ENCODE measurements around the gene CRYBG2. TPM values are rescaled to one million over a fixed set of nuclear protein-coding genes. Genes with fewer than 3 reads are reported as not detected.

The CRYBG2 gene
- polyA plus RNA-seq, 10 donors: 0.05 to 2.8 (median 1.2) TPM; not detected in 6

DNA sequence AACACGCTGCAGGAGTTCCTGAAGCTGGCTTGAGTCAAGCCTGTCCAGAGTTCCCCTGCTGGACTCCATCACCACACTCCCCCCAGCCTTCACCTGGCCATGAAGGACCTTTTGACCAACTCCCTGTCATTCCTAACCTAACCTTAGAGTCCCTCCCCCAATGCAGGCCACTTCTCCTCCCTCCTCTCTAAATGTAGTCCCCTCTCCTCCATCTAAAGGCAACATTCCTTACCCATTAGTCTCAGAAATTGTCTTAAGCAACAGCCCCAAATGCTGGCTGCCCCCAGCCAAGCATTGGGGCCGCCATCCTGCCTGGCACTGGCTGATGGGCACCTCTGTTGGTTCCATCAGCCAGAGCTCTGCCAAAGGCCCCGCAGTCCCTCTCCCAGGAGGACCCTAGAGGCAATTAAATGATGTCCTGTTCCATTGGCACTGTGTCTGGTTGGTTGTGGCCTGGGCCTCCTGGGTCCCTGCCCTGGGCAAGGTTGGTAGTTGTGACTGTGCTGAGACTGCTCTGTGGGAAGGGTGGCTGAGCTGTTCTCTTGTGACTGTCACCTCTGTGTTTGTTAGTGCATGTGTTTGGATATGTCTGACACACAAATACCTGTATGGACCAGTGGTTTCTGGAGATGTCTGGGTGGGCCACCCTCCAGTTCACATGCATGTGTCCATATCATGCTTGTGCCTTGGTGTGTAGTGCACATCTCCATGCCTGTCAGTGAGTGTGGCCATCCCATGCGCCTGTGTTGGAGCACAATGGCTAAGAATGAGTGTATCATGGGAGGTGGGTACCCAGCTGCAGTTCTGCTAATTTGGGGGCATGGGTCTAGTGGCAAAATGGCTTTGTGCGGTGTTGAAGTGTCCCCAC, 72.6 kb downstream of the CRYBG2 start:
- DNase-seq: no peak

DNA sequence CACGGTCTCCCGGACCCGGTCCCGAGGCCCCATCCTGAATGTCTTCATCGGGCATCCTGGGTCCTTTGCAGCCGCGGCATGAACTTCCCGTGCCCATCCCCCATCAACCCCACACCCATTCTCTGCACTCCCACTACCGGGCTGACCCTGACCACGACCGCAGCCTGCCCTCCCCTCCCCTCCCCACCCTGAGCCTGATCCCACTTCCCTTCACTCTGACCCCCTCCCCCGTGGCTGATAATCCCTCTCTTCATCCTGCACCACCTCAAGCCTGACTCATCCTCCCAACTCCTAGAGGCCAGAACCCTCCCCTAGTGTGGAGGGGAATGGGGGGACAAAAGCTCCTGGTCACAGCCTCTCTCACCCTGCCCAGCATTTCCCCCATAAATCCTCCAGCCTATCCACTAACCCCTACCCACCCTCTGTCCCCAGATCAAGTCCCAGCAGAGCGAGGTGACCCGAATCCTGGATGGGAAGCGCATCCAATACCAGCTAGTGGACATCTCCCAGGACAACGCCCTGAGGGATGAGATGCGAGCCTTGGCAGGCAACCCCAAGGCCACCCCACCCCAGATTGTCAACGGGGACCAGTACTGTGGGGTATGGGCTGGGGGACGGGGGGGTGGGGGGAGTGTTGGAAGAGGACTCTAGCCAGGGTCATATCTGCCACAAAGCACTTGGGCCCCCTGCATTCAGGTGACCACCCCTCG, 73.4 kb downstream of the CRYBG2 start:
- peak in 1 of 3 donors; percentile 44 for DNase-seq

DNA sequence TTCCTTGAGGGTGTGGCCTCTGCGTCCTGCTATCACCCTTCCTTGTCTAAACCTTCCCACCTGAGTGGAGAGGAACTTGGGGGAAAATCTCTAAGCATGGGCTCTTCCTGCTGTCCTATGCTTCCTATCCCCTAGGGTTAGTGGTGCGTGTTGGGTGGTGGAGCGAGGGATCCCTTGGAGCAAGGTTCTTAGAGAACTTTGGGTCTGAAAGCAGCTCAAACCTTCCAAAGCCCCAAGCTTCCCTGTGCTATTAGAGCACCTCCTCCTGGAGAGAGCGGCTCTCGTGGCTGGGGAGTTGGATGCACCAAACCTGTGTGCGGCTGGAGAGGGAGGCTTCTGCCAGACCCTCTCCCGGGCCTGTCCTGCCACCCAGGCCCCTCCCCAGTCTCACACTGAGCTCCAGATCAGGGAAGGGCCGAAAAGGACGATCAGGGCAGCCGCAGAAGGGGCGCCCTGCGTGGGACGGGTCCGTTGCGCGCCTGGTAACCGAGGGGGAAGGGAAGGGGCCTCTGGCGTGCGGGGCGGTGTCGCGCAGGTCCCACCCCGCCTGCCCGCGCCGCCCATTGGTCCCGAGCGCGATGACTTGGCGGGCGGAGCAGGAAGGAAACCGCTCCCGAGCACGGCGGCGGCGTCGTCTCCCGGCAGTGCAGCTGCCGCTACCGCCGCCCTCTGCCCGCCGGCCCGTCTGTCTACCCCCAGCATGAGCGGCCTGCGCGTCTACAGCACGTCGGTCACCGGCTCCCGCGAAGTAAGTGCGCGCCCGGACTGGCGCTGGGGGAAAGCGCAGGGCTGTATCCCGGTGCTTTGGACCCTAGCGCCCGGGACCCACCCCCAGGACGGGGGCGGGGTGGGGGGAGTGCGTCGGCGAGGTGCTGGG, 74.2 kb downstream of the CRYBG2 start, which contains the start of gene SH3BGRL3:
SH3BGRL3 (plus strand) TSS at position 631 of the 877 bp plus-strand sequence; CDS start at position 701, 70 bp downstream.
- peak; percentile 80 to 96 (median 90) for DNase-seq

DNA sequence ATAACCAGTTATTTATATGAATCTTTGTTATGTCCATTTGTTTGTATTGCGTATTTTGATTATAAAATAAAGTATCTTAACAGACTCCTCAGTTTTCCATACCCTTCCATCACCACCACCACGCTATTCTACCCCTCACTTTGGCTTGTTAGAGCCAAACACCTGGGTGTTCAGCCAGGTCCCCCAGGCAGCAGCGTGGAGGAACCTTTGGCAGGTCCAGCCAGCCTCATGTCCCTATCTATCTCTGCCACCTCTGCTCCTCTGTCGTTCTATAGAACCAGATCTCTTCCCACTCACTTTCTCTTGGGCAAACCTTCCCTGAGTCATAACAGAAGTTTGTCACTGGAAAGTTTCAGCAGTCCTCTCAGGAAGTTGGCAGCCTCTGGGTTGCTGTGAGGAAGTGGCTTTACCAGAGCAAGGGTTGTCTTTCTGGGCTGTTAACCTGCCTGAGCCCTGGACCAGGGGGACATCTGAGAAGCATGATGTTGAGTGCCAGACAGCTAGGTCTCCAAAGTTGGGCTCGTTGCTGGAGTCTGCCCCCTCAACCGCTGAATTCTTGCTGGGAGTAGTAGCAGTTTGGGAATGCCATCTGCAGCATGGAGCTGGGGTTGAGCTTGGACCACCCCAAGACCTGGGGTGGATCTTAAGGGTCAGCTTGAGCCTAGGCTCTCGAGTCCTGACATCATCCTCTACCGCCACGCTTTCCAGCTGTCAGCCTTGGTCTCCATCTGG, 75.0 kb downstream of the CRYBG2 start:
- peak in 1 of 3 donors; percentile 49 for DNase-seq

DNA sequence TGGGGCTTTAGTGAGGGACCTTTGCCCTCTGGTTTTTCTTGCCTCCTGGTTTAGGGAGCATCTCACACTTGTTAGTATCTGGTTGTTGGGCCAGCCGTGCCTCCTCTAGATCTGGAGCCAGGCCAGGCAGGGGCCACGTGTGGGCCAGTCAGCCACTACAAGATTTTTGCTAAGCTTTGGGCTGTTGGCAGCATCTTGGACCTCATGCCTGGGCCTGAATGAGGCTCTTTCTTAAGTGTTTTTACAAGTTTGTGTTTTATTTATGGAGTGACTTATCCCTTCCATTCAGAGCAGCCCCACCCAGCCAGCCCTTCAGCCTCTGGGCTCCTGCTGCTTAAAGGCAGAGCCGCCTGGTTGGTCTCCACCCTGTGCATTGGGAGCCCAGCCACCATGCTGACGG, 75.6 kb downstream of the CRYBG2 start:
- no peak for DNase-seq

DNA sequence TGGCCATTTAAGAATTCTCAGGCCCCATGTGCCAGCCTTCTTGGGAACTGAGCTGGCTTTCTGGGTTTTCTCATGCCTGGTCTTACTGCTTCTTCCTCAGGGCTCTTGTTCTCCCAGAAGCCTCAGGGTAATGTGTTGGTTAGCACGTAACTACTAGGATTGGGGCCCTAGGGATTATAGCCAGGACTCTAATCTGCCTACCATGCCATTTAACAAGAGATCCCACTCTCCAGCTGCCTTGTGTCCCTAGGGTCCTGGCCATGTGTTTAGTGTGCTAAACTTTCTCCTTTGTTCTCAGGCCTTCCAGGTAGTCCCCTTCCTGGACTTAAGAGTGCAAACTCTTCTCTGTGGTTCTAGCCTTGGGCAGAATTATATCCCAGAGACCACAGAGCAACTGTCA, 76.2 kb downstream of the CRYBG2 start:
- DNase-seq: no peak

DNA sequence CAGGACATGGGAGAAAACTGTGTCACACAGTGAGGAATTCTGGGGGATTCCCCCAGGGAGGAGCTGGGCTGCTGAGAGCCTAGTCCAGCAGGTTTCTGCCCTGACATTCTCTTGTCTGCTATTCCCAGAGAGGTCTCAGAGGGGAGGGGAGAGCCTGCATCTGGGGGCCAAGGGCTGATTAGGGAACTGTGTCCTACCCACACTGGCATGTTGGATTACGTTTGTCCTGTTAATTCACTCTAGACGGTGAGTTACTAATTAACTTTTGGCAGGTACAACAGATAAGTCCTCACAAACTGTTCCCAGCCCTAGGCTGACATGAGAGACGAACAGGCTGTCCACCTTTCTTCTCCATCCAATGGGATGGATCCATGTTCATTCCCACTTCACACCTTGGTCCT, 76.7 kb downstream of the CRYBG2 start:
- DNase-seq: no peak

DNA sequence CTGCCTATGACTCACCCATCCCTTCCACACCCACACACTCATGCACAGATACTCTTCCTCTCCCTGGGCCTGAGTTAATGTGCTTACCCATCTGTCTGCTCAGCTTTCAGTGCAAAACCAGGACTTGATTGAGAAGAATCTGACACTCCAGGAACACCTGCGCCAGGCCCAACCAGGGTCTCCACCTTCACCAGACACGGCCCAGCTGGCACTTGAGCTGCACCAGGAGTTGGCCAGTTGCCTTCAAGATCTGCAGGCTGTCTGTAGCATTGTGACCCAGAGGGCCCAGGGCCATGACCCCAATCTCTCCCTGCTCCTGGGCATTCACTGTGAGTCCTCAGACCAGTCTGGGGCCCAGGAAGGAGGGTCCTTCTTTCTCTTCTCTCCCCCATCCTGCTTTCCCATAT, 77.5 kb downstream of the CRYBG2 start:
- no peak for DNase-seq

DNA sequence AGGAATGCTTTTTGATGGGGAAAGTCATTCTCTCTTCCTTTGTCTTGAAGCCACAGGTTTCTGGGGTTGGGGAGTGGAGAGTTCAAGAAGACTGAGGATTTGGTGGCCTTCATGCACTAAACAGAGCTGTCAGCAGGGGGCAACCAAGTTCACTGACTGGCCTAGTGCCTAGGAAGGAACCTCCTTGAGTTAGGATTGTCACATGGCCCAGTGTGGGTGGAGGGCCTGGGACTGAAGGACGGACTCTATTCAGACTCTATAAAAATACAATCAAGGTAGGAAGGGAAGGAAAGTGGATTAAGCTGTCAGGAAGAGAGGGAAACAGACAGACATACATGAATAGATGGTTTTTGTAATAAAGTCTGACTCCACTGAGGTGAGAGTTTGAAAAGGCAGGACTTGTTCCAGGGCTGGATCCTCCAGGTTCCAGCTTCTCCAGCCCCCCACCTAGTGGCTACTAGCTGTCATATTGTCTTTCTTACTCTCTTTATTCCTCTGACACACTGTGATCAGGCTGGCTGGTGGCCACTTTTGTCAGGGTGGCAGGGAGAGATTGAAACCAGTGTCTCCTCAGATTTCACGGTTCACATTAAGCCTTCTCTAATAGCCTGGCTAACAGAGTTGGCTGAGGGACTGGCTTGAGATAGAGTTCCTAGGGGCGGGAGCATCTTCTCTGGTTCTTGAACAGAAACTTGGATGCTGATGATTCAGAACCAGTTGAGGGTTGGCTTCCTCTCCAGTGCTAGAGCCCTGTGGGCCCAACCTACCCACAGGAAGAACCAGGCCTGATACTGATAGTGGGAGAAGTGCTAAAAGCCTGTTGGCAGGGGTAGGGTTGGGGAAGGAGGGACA, 78.1 kb downstream of the CRYBG2 start:
- DNase-seq: peak; percentile 84 to 92 (median 87)

DNA sequence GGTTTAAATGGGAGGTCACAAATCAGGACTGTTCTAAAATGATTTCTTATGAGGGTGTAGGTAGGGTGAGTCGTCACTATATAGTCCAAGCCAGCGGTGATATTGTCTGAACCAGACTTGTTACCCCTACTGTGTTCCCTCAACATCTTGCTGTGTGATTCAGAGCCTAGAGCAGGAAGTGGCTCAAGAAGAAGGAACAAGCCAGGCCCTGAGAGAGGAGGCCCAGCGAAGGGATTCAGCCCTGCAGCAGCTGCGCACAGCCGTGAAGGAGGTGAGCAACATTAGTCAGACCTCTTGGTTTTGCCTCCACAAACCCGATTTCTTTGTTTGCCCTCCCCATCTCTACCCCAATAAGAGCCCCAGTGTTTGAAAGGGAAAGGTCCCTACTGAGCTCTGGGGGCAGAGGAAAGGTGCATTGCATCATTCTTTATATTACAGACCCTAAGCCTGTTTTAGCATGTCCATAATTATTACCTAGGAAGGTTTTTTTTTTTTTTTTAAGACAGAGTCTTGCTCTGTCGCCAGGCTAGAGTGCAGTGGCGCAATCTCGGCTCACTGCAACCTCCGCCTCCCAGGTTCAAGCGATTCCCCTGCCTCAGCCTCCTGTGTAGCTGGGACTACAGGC, 79.0 kb downstream of the CRYBG2 start:
- DNase-seq: no peak

Other genes starting within 250 kb of the CRYBG2 start
- 1 to 10 TPM; 5.9 to 8.8 (median 6.8) TPM for gene PDIK1L, start 242.3 kb downstream of the CRYBG2 start, polyA plus RNA-seq (ENCODE audit: insufficient read length in 10 of 10)
- gene FAM110D, start 195.1 kb downstream of the CRYBG2 start, polyA plus RNA-seq (ENCODE audit: insufficient read length in 10 of 10): 1 to 10 TPM in 1 of 10 donors, under 1 TPM in 9; 0.47 to 1.4 (median 0.75) TPM
- gene C1orf232, start 185.2 kb downstream of the CRYBG2 start, polyA plus RNA-seq (ENCODE audit: insufficient read length in 10 of 10): not detected
- gene ZNF593, start 184.2 kb downstream of the CRYBG2 start, polyA plus RNA-seq (ENCODE audit: insufficient read length in 10 of 10): 10 to 100 TPM; 10.3 to 21.7 (median 16.6) TPM
- gene ZNF593OS, start 182.3 kb downstream of the CRYBG2 start, polyA plus RNA-seq (ENCODE audit: insufficient read length in 10 of 10): 1 to 10 TPM in 8 of 10 donors, under 1 TPM in 2; 0.60 to 2.1 (median 1.4) TPM
- gene CNKSR1, start 176.6 kb downstream of the CRYBG2 start, polyA plus RNA-seq (ENCODE audit: insufficient read length in 10 of 10): 1 to 10 TPM in 9 of 10 donors, under 1 TPM in 1; 0.97 to 3.9 (median 2.1) TPM
- not detected for gene CATSPER4, start 163.5 kb downstream of the CRYBG2 start, polyA plus RNA-seq (ENCODE audit: insufficient read length in 10 of 10)
- gene CEP85, start 119.9 kb downstream of the CRYBG2 start, polyA plus RNA-seq (ENCODE audit: insufficient read length in 10 of 10): 10 to 100 TPM; 17.4 to 28.2 (median 22.9) TPM
- gene SH3BGRL3, start 74.0 kb downstream of the CRYBG2 start, polyA plus RNA-seq (ENCODE audit: insufficient read length in 10 of 10): 10 to 100 TPM; 46.1 to 79.3 (median 64.6) TPM
- gene UBXN11, start 47.5 kb downstream of the CRYBG2 start, polyA plus RNA-seq (ENCODE audit: insufficient read length in 10 of 10): 10 to 100 TPM in 2 of 10 donors, 1 to 10 TPM in 8; 5.2 to 13.8 (median 8.0) TPM
- gene CD52, start 36.2 kb downstream of the CRYBG2 start, polyA plus RNA-seq (ENCODE audit: insufficient read length in 10 of 10): 10 to 100 TPM in 2 of 10 donors, 1 to 10 TPM in 6, under 1 TPM in 2; 0.66 to 43.2 (median 2.4) TPM
- gene ZNF683, start 18.6 kb upstream of the CRYBG2 start, polyA plus RNA-seq (ENCODE audit: insufficient read length in 10 of 10): not detected
- under 1 TPM in 5 of 10 donors, not detected in 5; 0.03 to 0.18 (median 0.06) TPM for gene LIN28A, start 56.7 kb upstream of the CRYBG2 start, polyA plus RNA-seq (ENCODE audit: insufficient read length in 10 of 10)
- 10 to 100 TPM; 18.0 to 25.1 (median 20.2) TPM for gene DHDDS, start 78.2 kb upstream of the CRYBG2 start, polyA plus RNA-seq (ENCODE audit: insufficient read length in 10 of 10)
- gene HMGN2, start 118.3 kb upstream of the CRYBG2 start, polyA plus RNA-seq (ENCODE audit: insufficient read length in 10 of 10): 100 to 1,000 TPM; 552 to 838 (median 657) TPM
- 1 to 10 TPM; 4.7 to 8.3 (median 7.1) TPM for gene RPS6KA1, start 175.6 kb upstream of the CRYBG2 start, polyA plus RNA-seq (ENCODE audit: insufficient read length in 10 of 10)